PC-9 (cell line): Measurements from ENCODE around the gene BRI3.

Experiments used
- CTCF ChIP-seq: fragments of 200-600 bp; sonication (generic); conservative IDR thresholded peaks from 2 replicates; pipeline ENCODE4 v1.6.1; 2017; ENCODE audit warnings: mixed run types, antibody characterized with exemption, mild to moderate bottlenecking, moderate library complexity
- EZH2 ChIP-seq: fragments of 200-600 bp; sonication (generic); IDR thresholded peaks from 2 replicates; pipeline ENCODE4 v1.8.0; 2017; ENCODE audit warnings: antibody characterized with exemption, low read depth

GRCh38 chr7:98281757-98282606 lies 496 bp downstream of the BRI3 start:
- TF ChIP-seq CTCF (no peak), EZH2 (no peak)
